Activated T-cell treated with anti-CD3 and anti-CD28 coated beads, Interleukin-2, amount 50 U/mL, for 72 hours (primary cell): ENCODE results near the gene FFAR2. TPM values are rescaled to one million over a fixed set of nuclear protein-coding genes. Genes with fewer than 3 reads are reported as not detected.
"Not testable (repeated sequence)": the region's sequence is repeated elsewhere in the genome, so short reads cannot be mapped to it uniquely, and the experiment has no call there.

Experiments used
- ATAC-seq, 2 donors: fragments of 150-1000 bp; cut with Tn5 transposase; replicated peaks in 1 of 2; 2 replicates each; pipeline ENCODE4 v1.10.0; 2021; ENCODE audit warnings: moderate library complexity in 2 of 2, mild to moderate bottlenecking in 1 of 2
- DNase-seq, 2 donors: peaks; one replicate each; pipeline ENCODE4 v3.0.0; 2021 to 2022; ENCODE audit warnings: mixed read lengths in 1 of 2
- H3K27ac Mint-ChIP-seq: one replicate; pipeline ENCODE4 v1.8.0; 2022; ENCODE audit warnings: mild to moderate bottlenecking, moderate library complexity, mixed read lengths
- H3K27me3 Mint-ChIP-seq: one replicate; pipeline ENCODE4 v1.8.0; 2022; ENCODE audit warnings: low read depth, mixed read lengths
- H3K36me3 Mint-ChIP-seq, 2 donors: one replicate each; pipeline ENCODE4 v1.8.0; 2022; ENCODE audit warnings: mixed read lengths in 2 of 2, mild to moderate bottlenecking in 1 of 2; ENCODE audit not compliant: insufficient read depth in 2 of 2
- H3K4me1 Mint-ChIP-seq: one replicate; pipeline ENCODE4 v1.8.0; 2022; ENCODE audit warnings: low read depth, mixed read lengths
- H3K4me3 Mint-ChIP-seq, 2 donors: one replicate each; pipeline ENCODE4 v1.8.0; 2022; ENCODE audit warnings: mild to moderate bottlenecking in 2 of 2, mixed read lengths in 2 of 2, moderate library complexity in 2 of 2
- H3K9me3 Mint-ChIP-seq, 2 donors: one replicate each; pipeline ENCODE4 v1.8.0; 2022; ENCODE audit warnings: mixed read lengths in 2 of 2
- total RNA-seq, 2 donors: library from RNA; stranded (reverse); gene quantifications; one replicate each; pipeline ENCODE4 v1.2.3, GENCODE V29; 2022

FFAR2 gene
- total RNA-seq = not detected

GRCh38 chr19:35447606-35448469 lies at the start of gene FFAR2:
TSS of gene FFAR2 (plus strand) at chr19:35448257. CDS start at chr19:35449715, 1,458 bp downstream.
- H3K9me3 Mint-ChIP-seq = no peaks in the 10 kb centered on the region
- H3K4me1 Mint-ChIP-seq = peaks cover 54% of the 10 kb centered on the region
- peak within 1 kb of the TSS; percentile 3 for H3K27ac Mint-ChIP-seq

DNA sequence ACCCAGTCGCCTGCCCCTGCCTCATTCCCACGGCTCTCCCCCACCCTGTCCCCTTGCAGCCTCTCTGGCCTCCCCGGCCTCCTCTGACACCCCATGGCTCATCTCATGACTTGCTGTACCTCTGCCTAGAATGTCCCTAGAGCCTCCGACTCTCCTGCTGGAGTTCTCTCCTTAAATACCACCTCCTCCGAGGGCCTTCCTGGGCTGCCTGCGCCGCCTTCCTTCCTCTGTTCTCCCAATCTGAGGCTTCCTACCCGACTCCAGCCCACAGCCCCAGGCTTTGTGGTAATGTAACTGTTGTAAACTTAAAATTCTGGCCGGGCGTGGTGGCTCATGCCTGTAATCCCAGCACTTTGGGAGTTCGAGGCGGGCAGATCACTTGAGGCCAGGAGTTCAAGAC lies 49.5 kb upstream of the FFAR2 start:
- no peaks in the 10 kb centered on the region for H3K9me3 Mint-ChIP-seq

More at GRCh38 chr19:35447606-35448469, at the start of gene FFAR2:
- Mint-ChIP-seq H3K27me3 (peaks cover 41% of the 10 kb centered on the region), H3K4me3 (no peak within 1 kb of the TSS), H3K36me3 (no peaks in the 10 kb centered on the region)
- ATAC-seq (no peak), DNase-seq (no peak)

DNA sequence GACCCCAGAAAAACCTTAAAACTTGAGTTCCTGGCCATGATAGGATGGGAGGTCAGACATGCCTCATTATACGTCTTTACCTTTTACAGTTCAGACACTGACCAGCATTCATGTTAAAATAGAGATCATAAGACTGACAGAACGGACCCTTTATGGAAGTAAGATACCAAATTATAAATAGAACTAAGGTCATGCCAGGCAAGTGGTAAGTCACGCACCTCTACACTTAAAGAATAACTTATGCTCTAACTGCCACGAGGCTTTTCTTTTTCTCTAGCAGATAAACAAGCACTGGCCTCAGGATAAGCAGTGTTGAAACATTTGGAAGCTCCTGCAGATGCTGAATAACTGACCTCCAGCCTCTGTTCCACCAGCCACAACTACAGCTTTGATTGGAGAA lies 48.8 kb upstream of the FFAR2 start:
- Mint-ChIP-seq H3K27ac (no peak overlapping the region), H3K4me1 (peaks cover 26% of the 10 kb centered on the region), H3K4me3 (no peak overlapping the region), H3K9me3 (no peaks in the 10 kb centered on the region), H3K36me3 (no peaks in the 10 kb centered on the region), H3K27me3 (no peaks in the 10 kb centered on the region)
- DNase-seq (no peak), ATAC-seq (no peak)

More for the DNA sequence above, 49.5 kb upstream of the FFAR2 start:
- ATAC-seq (no peak), DNase-seq (no peak)
- Mint-ChIP-seq H3K27ac (no peak overlapping the region), H3K27me3 (no peaks in the 10 kb centered on the region), H3K36me3 (no peaks in the 10 kb centered on the region), H3K4me1 (peaks cover 20% of the 10 kb centered on the region), H3K4me3 (no peak overlapping the region)

- Mint-ChIP-seq H3K27me3 (no peaks in the 10 kb centered on the region), H3K9me3 (peaks cover 1 to 2% of the 10 kb centered on the region in 2 donors), H3K4me3 (no peak overlapping the region), H3K4me1 (peaks cover 36% of the 10 kb centered on the region), H3K27ac (no peak overlapping the region), H3K36me3 (peaks cover 0 to 2% of the 10 kb centered on the region in 2 donors)
- no peak for DNase-seq
- no peak for ATAC-seq
These were observed 47.9 kb upstream of the FFAR2 start for GRCh38 chr19:35399948-35400772.

DNA sequence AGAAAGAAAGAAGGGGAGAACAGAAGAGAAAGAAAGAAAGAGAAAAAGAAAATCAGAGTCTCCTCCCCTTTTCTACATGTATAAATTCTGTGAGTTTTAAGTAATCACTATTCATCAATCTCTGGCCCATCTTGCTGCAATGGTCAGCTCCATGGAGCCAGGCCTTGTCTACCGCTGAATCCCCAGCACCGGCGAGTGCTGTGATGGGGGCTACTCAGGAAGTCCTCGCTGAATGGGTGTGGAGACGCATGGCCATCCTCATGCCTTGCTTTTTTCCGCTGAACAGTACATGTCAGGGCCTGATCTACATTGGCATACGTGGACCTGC lies 47.3 kb upstream of the FFAR2 start:
- DNase-seq (no peak), ATAC-seq (no peak)
- no peaks in the 10 kb centered on the region for H3K27me3 Mint-ChIP-seq
- H3K4me3 Mint-ChIP-seq = no peak overlapping the region
- peaks cover 41% of the 10 kb centered on the region for H3K4me1 Mint-ChIP-seq
- no peak overlapping the region for H3K27ac Mint-ChIP-seq
- H3K36me3 Mint-ChIP-seq = peaks cover 1 to 3% of the 10 kb centered on the region in 2 donors
- peaks cover 1 to 2% of the 10 kb centered on the region in 2 donors for H3K9me3 Mint-ChIP-seq

GRCh38 chr19:35401416-35401815 lies 46.6 kb upstream of the FFAR2 start:
- H3K27ac Mint-ChIP-seq, H3K4me3 Mint-ChIP-seq, DNase-seq, H3K9me3 Mint-ChIP-seq, H3K27me3 Mint-ChIP-seq, H3K36me3 Mint-ChIP-seq, ATAC-seq: not testable (repeated sequence)
- H3K4me1 Mint-ChIP-seq = peaks cover 45% of the 10 kb centered on the region

- H3K4me3 Mint-ChIP-seq = no peak overlapping the region
- peaks cover 3% of the 10 kb centered on the region in 2 donors for H3K36me3 Mint-ChIP-seq
- DNase-seq (peak; percentile 34 to 41), ATAC-seq (peak; percentile 15 to 21)
- H3K27ac Mint-ChIP-seq = no peak overlapping the region
- H3K4me1 Mint-ChIP-seq = peaks cover 45% of the 10 kb centered on the region
- H3K27me3 Mint-ChIP-seq = peaks cover 8% of the 10 kb centered on the region
- peaks cover 1 to 2% of the 10 kb centered on the region in 2 donors for H3K9me3 Mint-ChIP-seq
These were observed 44.8 kb upstream of the FFAR2 start for GRCh38 chr19:35403116-35403760.

DNA sequence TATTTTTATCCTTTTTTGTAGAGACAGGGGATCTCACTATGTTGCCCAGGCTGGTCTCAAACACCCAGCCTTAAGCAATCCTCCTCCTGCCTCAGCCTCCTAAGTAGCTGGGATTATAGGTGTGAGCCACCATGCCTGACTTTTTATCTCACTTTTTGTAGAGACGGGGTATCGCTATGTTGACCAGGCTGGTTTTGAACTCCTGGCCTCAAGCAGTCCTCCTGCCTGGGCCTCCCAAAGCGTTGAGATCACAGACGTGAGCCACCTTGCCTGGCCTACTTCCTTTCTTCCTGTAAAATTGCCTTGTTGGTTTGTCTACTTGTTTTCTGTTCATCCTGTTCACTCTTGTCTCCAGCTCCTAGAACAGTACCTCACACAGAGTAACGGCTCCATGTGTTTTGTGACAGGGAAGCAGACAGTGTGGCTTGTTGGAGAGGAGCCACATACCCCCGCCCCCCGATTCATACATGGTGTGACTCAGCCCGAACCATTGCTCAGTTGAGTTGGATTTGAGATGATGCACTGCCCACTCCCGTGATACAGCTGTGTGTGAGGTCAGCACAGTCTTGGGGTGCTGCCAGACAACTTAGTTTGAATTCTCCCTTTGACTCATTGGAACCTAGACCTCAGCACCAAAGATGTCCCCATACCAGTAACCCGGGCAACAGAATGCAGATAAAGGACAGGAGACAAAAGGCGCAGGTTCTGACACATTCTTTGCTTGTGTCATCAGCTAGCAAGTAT lies 43.0 kb upstream of the FFAR2 start:
- ATAC-seq (peak; percentile 97), DNase-seq (peak; percentile 87 to 91)
- peaks cover 3% of the 10 kb centered on the region in 2 donors for H3K36me3 Mint-ChIP-seq
- H3K27ac Mint-ChIP-seq = peak overlapping the region; percentile 83
- H3K4me1 Mint-ChIP-seq = peaks cover 45% of the 10 kb centered on the region
- H3K27me3 Mint-ChIP-seq = peaks cover 26% of the 10 kb centered on the region
- peaks cover 1 to 2% of the 10 kb centered on the region in 2 donors for H3K9me3 Mint-ChIP-seq
- H3K4me3 Mint-ChIP-seq = peak overlapping the region; percentile 57 to 68

DNA sequence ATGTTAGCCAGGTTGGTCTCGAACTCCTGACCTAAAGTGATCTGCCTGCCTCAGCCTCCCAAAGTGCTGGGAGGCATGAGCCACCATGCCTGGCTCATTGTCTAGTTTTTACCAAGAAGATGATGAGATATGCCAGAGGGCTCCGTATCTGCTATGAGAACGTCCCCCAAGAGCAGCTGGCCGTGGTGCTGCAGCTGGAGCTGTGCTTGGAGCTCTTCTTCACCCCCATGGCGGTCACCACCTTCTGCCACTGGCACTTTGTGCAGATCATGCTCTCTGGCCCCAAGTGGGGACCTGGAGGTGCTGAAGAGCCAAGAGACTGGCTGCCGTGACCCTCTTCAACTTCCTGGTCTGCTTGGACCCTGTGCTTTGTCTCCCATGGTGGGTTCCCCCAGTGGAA lies 40.4 kb upstream of the FFAR2 start:
- peaks cover 3 to 6% of the 10 kb centered on the region in 2 donors for H3K36me3 Mint-ChIP-seq

GRCh38 chr19:35408284-35409171 lies 39.5 kb upstream of the FFAR2 start:
- ATAC-seq = no peak
- peaks cover 1 to 4% of the 10 kb centered on the region in 2 donors for H3K9me3 Mint-ChIP-seq
- peaks cover 26% of the 10 kb centered on the region for H3K4me1 Mint-ChIP-seq
- no peak overlapping the region for H3K4me3 Mint-ChIP-seq
- H3K27me3 Mint-ChIP-seq = peaks cover 39% of the 10 kb centered on the region
- no peak for DNase-seq
- H3K27ac Mint-ChIP-seq = no peak overlapping the region
- H3K36me3 Mint-ChIP-seq = peaks cover 3 to 6% of the 10 kb centered on the region in 2 donors

More for the DNA sequence above, 40.4 kb upstream of the FFAR2 start:
- Mint-ChIP-seq H3K9me3 (peaks cover 1 to 4% of the 10 kb centered on the region in 2 donors), H3K27me3 (peaks cover 39% of the 10 kb centered on the region), H3K4me1 (peaks cover 34% of the 10 kb centered on the region), H3K4me3 (no peak overlapping the region), H3K27ac (no peak overlapping the region)
- no peak for ATAC-seq
- DNase-seq = no peak

DNA sequence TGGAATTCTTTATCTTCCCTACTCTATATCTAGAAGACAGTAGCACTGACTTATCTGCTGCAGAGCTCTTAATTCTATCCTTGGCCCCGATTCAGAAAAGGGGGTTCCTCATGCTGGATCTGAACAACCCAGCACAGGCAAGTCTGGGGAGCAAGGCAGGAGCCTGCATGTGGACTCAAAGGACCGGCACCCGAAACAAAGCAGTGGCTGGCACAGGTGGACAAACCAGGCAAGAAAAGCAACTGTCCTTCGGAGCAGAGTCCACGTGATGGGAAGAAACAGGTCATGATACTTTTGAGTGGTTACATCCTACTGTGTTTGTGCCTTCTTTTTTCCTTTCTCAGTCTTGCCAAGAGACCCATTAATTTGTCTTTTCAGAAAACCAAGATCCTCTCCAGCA lies 38.9 kb upstream of the FFAR2 start:
- no peak for ATAC-seq
- DNase-seq = no peak
- H3K9me3 Mint-ChIP-seq = peaks cover 1 to 4% of the 10 kb centered on the region in 2 donors
- no peak overlapping the region for H3K27ac Mint-ChIP-seq
- no peak overlapping the region for H3K4me3 Mint-ChIP-seq
- H3K36me3 Mint-ChIP-seq = peaks cover 3 to 6% of the 10 kb centered on the region in 2 donors
- H3K27me3 Mint-ChIP-seq = peaks cover 39% of the 10 kb centered on the region
- peaks cover 19% of the 10 kb centered on the region for H3K4me1 Mint-ChIP-seq
